HEK293T (cell line): ENCODE data around the gene TTC28.

ENCODE experiments used
- CTBP1 ChIP-seq: fragments of 450-650 bp; IDR thresholded peaks from 2 replicates; pipeline ENCODE4 v1.6.1; 2016; ENCODE audit warnings: borderline replicate concordance
- SUZ12 ChIP-seq: fragments of 450-650 bp; IDR thresholded peaks from 2 replicates; pipeline ENCODE4 v1.6.1; 2016; ENCODE audit warnings: mild to moderate bottlenecking

DNA sequence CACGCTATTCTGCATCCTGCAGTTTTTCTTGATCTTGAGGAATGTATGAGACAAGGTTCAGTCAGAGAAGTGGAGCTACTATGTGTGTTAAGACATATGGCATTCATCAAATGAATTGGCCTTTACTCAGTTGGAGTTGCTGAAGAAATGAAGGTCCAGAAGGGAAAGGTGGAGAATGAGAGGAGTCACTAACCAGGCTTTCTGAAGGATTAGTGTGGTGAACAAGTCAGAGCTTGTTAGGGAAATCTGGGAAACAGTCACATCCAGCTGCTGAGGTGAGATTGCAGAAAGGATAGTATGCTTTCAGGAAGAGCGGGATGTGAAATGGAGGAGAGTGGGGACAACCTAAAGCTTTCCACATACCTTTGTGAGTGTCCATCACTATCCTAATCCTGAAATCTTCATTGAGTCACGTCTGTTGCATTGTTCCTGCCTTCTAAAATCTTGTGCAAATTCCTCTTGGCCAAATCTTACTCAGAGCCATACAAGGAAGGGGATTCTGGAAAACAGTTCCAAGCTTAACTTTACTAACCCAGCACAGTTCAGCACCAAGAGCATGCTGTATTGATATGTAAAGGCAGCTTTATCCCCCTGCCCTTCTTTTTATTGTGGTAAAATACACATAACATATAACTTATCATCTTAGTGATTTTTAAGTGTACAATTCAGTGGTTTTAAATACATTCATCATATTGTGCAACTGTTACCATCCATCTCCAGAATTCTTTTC lies 749.1 kb downstream of the TTC28 start:
- TF ChIP-seq CTBP1: no peak
- TF ChIP-seq SUZ12: no peak
